HG03457 (cell line): Measurements from ENCODE around the gene AKAP10.
"Not testable (repeated sequence)": the region's sequence is repeated elsewhere in the genome, so short reads cannot be mapped to it uniquely, and the experiment has no call there.

Source experiments
- ATAC-seq: cut with Tn5 transposase; IDR thresholded peaks from one replicate; pipeline ENCODE4 v1.9.1; 2021; ENCODE audit warnings: moderate number of reproducible peaks; ENCODE audit not compliant: unreplicated experiment

AKAP10 gene

DNA sequence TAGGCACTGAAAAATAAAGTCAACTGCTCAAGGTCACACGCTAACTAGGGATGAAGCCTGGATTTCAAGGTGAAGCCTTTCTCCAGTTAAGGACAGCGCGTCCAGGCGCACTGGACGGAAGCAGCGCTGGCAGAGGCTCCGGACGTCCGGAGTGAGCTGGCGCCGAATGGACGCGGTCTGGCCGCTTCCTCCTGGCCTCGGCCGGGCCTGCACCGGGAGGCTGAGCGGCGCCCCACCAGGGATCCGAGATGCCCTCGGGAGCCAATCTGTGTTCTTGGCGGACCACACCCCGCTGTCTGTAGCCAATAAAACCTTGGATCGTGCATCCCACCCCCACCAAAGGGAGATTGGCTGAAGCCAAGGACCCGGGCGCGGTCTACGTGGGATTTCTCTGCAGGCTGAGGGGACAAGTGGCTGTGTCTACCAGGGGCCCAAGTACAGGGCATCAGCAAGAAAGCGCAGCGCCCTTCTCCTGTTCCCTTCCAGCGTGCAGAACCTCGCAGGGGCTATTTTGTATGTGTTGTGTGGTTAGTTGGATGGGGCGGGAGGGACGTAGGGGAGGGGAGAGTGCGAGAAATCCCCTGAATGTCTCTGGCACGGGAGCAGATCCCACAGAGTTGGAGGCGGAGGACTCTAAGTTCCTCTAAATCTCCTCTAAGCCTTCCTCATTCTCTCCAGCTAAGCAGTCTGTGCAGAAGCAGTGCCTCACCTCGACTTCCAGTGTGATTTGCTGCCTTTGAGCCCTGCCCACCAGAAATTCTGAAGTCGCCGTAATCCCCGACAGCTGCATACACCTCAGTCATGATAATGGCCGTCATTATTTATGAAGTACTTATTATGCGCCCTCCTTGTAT is 2.5 kb upstream of the AKAP10 start:
- ATAC-seq = no peak

DNA sequence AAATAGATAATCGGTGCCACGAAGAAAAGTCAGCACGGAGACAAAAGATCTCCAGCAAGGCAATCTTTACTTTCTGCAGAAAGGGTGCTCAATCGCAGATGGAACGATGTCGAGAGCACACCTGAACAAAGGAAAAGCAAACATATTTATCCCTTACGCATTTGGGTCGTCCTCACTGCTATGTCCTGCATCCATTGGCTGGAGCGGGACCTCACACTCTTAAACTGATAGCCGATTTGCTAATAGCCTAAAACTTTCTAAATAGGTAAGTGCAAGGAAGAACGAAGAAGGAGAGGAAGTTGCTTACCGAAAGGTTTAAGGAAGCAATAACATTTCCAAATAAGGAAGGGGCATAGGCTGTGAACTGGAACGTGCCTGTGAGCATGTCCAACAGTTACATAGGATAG is 1.2 kb upstream of the AKAP10 start:
- ATAC-seq = no peak

DNA sequence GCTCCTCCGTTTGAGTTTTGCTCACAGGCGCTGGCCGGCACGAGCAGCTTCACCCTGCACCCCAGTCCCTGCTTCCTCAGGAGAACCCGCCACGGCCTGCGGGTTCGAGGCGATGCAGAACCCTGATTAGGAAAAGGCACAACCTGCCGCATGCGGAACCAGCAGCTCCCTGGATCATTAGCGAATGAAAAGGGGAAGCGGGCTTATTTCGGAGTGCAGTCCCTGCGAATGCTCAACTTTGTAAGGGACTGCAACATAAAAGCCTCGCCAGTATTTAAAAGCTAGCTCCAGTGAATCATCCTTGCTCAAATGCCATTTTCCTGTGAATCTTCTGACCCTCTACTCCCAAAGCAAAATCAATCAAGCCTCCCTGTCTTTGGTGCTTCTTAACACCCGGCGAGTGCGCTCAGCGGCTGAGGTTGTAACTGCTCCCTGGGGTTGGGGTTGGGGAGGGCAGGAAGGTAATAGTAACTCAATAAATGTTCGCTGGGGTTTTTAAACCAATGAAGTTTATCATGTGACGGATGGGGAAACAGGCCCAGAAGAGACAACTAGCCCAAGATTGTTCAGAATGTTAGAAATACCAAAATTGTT is 678 bp upstream of the AKAP10 start:
- ATAC-seq = peak; percentile 22

DNA sequence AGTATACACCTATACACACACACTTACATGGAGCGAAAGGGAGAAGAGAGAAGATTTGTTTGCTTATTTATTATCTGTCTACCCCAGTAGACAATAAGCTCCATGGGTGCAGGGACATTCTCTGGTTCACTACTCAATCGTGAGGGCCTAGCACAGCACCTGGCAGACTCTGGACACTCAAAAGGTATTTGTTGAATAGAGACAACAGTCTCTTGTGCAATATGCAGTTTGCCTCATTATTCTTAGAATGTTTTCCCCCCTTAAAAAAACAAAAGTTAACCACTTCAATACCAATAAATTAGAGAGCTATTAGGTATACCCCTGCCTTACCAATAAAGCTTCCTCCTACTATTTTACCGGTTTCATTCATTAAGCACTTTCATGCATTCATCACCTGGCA is 2.0 kb downstream of the AKAP10 start:
- ATAC-seq = no peak

DNA sequence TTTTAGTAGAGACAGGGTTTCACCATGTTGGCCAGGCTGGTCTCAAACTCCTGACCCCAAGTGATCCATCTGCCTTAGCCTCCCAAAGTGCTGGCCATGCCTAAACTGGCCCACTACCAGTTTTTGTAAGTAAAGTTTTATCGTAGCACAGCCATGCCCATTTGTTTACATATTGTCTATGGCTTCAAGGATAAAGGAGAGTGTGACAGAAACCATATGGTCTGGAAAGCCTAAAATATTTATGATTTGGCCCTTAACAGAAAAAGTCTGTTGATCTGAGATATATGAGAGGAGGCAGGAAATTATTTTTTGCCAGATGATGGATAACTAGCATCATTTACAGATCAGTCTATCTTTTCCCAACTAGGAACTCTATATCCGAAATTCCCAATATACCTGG is 4.5 kb downstream of the AKAP10 start:
- no peak for ATAC-seq

DNA sequence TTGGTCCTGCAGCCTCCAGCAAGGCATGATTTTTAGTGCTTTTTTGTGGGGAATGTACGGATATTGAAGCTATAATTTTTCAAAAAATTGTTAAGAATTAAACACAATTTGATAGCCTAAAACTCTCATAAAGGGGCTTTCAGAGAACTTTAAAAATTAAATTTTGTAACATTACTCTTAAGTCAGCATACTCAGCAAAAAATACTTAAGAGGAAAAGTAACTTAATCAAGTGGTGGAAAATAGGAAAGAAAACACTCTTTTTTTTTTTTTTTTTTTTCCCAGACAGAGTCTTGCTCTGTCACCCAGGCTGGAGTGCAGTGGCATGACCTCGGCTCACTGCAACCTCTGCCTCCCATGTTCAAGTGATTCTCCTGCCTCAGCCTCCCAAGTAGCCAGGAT is 14.7 kb downstream of the AKAP10 start:
- not testable (repeated sequence) for ATAC-seq

DNA sequence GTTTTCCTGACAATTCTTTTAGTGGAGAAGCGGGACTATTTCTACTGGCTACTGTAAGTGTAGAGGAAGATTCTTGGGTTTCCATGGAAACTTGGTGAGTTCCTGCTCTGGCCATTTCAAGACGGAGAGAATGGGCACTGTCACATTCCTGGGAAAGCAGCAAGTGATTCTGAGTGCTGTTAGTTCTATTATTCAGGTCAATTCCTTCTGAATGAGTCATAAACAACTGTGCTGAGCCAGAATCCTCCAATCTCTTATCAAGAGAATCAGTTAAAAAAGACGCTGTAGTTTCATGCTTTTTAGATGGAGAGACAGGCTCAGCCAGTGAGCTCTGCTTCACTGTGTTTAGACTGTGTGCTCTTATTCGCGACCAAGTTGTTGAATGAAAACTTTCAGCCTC is 19.6 kb downstream of the AKAP10 start:
- ATAC-seq = no peak

DNA sequence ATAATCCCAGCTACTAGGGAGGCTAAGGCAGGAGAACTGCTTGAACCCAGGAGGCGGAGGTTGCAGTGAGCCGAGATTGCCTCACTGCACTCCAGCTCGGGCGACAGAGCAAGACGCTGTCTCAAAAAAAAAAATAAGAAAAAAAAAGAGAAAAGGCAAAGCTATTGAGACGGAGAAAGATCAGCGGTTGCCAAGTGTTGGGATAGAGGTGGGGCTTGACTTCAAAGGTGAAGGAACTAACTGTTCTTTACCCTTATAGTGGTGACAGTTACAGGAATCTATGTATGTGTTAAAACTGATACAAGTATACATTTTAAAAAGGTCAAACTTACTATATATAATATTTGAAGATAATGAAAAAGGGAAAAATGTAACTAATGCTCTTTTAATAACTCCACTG is 22.5 kb downstream of the AKAP10 start:
- no peak for ATAC-seq

DNA sequence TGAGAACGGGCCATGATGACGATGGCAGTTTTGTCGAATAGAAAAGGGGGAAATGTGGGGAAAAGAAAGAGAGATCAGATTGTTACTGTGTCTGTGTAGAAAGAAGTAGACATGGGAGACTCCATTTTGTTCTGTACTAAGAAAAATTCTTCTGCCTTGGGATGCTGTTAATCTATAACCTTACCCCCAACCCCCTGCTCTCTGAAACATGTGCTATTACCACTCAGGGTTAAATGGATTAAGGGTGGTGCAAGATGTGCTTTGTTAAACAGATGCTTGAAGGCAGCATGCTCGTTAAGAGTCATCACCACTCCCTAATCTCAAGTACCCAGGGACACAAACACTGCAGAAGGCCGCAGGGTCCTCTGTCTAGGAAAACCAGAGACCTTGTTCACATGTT is 26.2 kb downstream of the AKAP10 start:
- not testable (repeated sequence) for ATAC-seq

DNA sequence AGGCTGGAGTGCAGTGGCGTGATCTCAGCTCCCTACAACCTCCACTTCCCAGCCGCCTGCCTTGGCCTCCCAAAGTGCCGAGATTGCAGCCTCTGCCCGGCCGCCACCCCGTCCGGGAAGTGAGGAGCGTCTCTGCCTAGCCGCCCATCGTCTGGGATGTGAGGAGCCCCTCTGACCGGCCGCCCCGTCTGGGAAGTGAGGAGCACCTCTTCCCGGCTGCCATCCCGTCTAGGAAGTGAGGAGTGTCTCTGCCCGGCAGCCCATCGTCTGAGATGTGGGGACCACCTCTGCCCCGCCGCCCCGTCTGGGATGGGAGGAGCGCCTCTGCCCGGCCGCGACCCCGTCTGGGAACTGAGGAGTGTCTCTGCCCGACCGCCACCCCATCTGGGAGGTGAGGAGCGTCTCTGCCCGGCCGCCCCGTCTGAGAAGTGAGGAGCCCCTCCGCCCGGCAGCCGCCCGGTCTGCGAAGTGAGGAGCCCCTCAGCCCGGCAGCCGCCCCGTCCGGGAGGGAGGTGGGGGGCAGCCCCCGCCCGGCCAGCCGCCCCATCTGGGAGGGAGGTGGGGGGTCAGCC is 26.9 kb downstream of the AKAP10 start:
- ATAC-seq = not testable (repeated sequence)

DNA sequence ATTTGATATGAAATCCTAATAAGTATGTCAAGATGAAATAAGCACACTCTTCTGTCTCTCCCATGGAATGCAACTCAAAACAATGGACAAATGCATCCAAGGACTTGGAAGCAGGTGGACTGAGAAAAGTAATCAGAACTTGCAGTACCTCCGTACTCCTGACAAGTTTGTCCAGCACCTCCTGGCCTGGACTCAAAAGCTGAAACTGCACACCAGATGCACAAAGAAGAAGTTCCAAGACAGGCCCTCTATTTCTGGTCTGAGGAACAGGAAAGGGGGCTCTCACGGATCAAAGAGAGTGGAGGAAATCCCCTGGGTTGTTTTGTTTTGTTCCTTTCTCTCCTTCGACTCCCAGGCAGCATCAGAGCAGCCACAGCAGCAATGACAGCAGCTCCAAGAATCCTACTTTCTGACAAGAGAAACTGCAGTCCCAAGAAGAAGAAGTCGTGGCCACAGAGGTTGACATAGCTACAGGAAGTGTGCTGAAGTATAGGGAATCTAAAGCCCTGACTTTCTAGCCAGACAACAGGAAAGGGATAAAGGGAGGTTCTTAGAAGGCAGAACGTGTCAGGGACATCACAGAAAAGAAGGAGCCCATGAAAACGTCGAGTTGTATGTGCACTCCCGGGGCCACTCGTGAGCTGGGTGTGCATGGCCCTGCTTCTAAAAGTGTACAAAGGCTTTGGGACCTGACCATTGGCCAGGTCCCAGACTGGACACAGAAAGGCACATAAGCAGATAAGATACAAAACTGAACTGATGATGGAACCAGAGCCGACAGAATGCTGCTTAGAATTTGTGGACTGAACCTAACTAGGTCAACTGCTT is 29.3 kb downstream of the AKAP10 start:
- ATAC-seq = no peak

DNA sequence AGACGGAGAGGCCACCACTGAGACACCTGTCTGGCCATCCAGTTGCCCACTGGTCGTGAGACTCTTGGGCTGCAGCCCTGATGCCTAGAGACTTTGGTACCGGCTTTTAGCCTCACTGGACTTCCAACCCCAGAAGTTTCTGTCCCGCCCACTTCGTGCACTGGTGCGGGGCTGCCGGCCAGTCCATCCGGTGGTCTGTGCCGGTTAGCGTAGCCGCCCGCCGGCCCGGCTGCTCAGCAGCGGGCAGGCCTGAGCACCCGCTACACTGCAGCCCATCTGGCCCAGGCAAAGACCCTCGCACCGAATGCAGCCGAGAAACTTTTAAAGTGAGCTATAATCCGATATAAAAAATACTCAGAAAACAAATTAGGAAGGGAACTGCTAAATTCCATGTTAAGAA is 30.7 kb downstream of the AKAP10 start:
- ATAC-seq = no peak

DNA sequence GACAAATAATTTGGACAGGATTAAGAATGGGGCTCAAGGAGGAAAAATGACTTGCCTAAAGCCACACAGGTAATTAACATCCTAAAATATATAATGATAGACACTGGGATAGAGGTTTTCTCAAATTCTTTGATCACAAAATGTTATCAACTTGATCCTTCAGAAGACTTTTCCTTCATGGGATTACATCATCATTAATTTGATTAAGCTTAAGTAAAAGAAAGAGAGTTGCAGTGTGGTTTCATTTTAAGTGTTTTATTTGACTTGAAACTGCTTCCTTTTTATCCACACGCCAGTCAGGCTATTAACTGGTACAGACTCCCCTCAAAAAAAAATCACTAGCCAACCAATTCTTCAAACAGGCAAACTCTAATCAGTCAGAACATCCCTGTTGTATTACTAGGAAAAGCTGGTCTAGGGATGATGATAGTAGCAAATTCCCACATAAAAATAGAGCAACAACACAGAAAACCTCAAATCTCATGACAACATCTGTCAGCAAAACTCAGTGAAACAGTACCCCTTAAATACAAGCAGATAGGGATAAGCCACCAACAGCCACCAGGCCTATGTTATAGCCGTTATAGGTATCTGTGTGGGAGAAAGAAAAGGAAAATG is 32.5 kb downstream of the AKAP10 start:
- no peak for ATAC-seq

DNA sequence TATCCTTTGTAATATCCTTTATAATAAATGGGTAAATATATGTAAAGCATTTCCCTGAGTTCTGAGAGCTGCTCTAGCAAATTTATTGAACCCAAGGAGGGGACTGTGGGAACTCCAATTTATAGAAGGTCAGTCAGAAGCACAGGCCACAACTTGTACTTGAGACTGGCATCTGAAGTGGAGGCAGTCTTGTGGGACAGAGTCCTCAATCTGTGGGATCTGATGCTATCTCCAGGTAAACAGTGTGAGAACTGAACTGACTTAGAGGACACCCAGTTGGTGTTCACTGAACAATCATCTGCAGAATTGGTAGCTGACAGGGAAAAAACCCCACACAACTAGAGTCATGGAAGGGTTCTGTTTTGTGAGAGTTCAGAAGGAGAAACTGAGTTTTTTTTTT is 34.0 kb downstream of the AKAP10 start:
- ATAC-seq = no peak

DNA sequence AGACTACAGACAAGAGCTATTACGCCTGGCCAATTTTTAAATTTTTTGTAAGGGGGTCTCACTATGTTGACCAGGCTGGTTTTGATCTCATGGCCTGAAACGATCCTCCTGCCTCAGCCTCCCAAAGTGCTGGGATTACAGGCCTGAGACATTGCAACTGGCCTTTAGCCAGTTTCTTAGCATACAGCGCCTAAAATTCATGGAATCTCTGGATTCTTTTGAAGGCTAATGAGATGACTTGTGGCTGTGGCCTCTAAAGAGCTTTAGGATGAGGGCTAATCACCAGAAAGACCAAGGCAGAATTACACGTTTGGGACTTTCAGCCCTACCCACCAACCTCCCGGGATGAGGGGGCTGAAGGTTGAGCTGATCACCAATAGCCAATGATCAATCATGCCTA is 34.6 kb downstream of the AKAP10 start:
- no peak for ATAC-seq

DNA sequence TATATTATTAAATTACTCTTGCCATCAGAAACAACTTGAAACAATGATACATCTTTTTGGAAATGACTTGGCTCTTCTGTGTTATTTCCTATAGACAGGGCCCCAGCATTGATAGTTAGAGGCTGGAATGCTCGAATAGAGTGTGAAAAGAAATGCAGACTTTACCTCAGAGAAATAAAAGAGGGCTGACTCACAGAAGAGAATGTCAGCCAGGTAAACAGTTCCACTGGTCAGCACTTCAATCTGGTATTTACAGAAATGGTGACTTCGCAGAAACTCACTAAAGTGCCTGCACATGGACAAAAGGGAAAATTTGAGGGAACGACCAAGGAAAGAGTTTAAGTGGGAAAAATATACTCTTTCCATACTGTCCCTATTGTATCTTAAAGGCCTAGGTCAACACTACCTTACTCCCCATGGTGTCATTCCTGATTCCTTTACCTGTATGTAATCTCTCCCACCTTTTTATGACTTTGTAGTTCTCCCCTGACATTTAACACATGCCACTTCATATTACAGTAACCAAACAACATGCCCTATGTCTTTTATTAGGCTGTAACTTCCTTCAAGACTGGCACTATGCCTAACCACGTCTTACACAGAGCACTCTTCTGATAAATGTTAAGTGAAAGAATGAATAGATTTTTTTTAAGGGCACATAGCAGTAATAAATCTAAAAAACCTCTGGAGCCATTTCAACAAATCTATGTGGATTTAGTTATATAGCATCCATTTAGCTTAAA is 36.7 kb downstream of the AKAP10 start:
- no peak for ATAC-seq

DNA sequence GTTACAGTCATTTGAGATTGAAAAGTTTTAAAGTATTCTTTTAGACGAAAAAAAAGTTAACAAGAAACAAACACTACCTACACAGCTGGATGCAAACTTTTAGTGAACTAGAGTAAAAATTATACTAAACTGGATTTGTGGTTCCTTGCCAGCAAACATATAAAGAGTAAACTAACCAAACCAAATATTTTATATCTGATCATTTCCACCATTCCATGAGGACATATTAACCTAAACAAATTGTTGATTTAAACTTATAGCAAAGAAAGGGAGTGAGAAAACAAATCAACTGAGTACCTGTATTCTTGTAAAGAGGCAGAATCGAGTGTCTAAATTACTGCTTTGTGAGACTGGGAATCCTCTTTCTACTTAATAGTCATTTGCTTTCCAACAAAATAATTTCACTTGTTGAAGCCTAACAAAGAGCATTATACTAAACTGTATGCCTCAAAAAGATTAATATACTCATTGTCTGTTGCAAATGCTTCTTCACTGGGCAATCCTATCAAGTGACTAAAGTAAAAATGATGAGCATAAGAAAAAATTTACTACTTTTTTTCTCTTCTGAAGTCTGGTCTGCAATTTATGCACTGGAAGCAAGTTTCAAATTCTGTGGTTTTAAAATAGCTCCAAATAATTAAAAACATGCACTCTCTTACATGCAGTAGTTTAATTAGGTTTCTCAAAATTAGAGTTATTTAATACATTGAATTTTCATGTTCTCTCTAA is 37.5 kb downstream of the AKAP10 start:
- ATAC-seq = no peak

DNA sequence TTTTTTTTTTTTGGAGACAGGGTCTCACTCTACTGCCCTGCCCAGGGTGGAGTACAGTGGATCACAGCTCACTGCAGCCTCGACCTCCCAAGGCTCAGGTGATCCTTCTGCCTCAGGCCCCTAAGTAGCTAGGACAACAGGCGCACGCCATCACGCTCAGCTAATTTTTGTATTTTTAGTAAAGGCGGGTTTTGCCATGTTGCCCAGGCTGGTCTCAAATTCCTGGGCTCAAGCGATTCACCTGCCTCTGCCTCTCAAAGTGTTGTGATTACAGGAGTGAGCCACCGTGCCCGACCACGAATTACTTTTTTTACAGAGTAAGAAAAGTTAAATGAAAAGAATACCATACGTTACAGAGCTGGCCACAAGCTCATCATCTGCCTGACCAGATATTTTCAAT is 38.9 kb downstream of the AKAP10 start:
- no peak for ATAC-seq

DNA sequence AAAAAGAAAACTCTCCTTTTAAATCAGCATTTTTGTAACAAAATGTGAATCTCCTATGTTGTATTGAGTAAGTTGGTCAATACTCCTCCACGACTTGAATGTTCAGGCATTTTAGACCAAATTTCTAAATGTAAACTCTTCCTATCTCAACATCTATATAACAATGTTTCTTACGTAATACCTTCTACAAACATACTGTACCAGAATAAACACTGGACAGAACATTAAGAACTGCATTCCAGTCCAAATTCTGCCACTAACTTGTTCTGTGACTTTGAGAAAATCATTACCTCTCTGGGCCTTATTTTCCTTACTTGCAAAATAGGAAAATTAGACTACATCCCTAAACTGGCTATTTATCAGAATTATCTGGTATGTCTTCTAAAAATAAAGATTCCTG is 40.1 kb downstream of the AKAP10 start:
- ATAC-seq = no peak

DNA sequence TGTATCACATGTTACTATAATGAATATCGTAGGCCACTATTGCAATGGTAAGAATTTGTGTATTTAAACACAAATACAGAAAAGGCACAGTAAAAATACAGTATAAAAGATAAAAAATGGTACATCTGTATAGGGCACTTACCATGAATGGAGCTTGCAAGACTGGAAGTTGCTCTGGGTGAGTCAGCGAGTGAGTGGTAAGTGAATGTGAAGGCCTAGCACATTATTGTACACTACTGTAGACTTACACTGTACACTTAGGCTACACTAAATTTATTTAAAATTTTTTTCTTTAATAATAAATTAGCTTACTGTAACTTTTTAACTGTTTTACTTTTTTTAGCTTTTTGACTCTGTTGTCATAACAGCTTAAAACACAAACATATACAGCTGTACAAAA is 42.5 kb downstream of the AKAP10 start:
- no peak for ATAC-seq
